ENCODE data around the gene UGT1A9.
"Not testable (repeated sequence)": the region's sequence is repeated elsewhere in the genome, so short reads cannot be mapped to it uniquely, and the experiment has no call there.

UGT1A9 gene

DNA sequence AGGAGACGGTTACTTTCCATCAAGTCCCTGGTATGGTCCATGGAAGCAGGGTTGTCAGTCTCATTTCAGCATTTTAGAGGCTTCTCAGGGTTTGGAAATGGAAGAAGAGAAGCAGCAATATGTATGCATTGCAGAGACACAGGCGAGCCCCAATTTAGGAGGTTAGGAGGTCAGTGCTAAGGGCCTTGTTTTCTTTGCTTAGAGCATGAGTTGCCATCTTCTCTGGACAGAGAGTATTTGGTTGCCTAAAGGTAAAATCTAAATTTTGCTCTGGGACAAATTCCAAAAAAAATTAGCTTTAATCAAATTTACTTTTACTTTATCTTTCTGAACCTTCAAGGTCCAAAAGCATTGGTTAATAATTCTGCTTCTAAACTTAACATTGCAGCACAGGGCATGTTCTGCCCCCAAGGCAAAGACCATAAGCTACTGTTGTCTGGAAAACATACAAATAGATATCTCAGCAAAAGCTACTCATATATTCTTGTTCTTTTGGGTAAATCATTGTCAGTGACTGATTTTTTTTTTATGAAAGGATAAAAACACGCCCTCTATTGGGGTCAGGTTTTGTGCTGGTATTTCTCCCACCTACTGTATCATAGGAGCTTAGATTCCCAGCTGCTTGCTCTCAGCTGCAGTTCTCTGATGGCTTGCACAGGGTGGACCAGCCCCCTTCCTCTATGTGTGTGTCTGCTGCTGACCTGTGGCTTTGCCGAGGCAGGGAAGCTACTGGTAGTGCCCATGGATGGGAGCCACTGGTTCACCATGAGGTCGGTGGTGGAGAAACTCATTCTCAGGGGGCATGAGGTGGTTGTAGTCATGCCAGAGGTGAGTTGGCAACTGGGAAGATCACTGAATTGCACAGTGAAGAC lies at the start of gene UGT1A9:
Gene UGT1A9 (plus strand): TSS at position 609 of the 872 bp plus-strand sequence. CDS start 37 bp downstream, at position 646.
- DNase-seq, result no peak
- TF ChIP-seq GATA1 (IDR thresholded peaks at IDR 0.05; ENCODE audit: low read depth, low read length) (no peak), POLR2A (IDR thresholded peaks at IDR 0.05; ENCODE audit: low read length) (no peak)

DNA sequence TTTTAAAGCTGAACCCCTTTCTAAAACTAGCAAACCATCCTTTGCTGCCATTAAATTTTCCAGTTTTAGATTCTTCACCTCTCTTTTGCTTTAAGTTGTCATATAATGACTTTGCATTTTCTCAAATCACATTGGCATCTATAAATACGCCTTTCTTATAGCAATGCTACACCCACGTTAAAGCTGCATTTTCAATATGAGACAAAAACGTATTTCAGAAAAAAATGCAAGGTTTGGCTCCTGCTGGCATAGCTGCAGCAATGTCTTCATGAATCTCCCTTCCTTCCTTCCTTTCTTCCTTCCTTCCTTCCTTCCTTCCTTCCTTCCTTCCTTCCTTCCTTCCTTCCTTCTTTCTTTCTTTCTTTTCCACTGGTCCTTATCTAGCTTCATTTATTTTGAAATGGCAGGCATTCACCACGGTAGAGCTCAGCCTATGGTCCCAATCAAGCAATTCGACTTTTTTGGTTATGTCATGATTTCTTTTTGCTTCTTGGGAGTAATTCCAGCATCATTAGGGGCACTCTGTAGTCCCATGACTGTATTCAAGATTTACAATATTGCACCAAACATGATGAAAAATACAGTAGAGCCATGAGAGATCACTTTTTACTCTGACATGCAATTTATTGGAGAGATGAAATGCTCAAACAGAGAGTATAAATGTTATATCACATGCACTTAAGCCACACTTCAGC lies 44.2 kb upstream of the UGT1A9 start:
- DNase-seq, result no peak
- TF ChIP-seq POLR2A (IDR thresholded peaks at IDR 0.05; ENCODE audit: low read length) (no peak), GATA1 (IDR thresholded peaks at IDR 0.05; ENCODE audit: low read depth, low read length) (no peak)

DNA sequence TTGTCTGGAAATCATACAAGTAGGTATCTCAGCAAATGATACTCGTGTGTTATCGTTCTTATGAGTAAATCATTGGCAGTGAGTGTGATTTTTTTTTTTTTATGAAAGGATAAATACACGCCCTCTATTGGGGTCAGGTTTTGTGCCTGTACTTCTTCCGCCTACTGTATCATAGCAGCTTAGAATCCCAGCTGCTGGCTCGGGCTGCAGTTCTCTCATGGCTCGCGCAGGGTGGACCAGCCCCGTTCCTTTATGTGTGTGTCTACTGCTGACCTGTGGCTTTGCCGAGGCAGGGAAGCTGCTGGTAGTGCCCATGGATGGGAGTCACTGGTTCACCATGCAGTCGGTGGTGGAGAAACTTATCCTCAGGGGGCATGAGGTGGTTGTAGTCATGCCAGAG lies 35.4 kb upstream of the UGT1A9 start, which contains the start of gene UGT1A10:
Gene UGT1A10 (plus strand): TSS at position 143 of the 400 bp plus-strand sequence. CDS start 75 bp downstream, at position 218.
- not testable (repeated sequence) for DNase-seq

DNA sequence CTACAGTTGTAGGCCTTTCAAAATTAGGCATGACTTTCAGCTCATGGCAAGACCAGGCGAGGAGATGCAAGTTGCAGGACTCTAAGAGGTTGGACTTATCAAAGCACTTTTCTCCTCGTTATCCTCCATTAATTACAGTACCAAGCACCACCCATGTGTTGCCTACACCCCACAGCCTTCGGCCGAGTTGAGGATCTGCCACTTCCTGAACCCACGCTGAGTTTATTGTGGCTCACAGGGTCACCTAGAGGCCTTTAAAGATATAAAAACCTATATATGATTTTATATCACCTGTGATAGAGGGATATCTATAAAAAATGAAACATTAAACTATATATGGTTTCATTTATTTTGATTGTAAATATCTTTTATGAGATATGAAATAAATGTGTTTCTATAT lies 32.9 kb upstream of the UGT1A9 start:
- TF ChIP-seq GATA1 (IDR thresholded peaks at IDR 0.05; ENCODE audit: low read depth, low read length), result no peak
- TF ChIP-seq POLR2A (IDR thresholded peaks at IDR 0.05; ENCODE audit: low read length), result no peak
- no peak for DNase-seq

DNA sequence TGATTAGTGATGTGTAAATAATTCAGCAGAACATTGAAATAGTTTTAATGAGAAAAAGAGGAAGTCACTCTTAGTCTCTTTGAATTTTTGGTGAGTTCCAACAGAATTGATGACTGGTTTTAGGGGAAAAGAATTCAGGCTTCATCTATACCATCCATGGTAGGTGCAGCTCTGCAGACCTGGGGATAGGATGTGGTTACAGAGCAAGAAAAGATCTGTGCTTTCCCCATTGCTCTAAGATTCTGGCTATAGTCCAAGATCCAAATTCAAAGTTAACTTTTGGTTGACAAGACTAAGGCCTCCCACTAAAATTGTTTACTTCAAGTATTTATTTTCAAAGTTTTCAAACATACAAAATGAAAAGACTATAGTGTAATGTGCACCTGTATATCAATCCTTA lies 31.8 kb upstream of the UGT1A9 start:
- DNase-seq, result no peak
- TF ChIP-seq POLR2A (IDR thresholded peaks at IDR 0.05; ENCODE audit: low read length), result no peak
- no peak for TF ChIP-seq GATA1 (IDR thresholded peaks at IDR 0.05; ENCODE audit: low read depth, low read length)

DNA sequence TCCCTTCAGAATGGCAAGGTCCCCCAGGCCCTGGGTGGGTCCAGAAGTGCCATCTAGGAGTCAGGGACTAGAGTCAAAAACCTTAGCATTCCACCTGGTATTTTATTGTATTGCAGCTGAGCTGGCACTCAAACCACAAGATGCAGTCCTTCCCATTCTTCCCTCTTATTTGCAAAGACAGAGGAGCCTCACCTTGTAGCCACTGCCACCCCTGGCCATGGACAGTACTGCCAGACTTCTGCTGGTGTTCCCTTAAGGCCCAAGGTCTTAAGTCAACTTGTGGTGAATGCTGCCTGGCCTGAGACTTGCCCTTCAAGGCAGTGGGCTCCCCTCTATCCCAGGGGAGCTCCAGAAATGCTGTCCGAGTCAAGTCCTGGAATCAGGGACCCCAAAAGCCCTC lies 28.6 kb upstream of the UGT1A9 start:
- DNase-seq, result peak; percentile 13 to 19
- no peak for TF ChIP-seq GATA1 (IDR thresholded peaks at IDR 0.05; ENCODE audit: low read depth, low read length)
- no peak for TF ChIP-seq POLR2A (IDR thresholded peaks at IDR 0.05; ENCODE audit: low read length)

DNA sequence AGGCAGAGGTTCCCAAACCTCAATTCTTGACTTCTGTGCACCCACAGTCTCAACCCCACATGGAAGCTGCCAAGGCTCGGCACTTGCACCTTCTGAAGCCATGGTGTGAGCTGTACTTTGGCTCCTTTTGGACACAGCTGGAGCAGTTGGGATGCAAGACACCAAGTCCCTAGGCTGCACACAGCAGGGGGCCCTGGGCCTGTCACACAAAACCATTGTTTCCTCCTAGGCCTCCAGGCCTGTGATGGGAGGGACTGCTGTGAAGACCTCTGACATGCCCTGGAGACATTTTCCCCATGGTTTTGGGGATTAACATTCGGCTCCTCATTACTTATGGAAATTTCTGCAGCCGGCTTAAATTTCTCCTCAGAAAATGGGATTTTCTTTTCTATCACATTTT lies 25.7 kb upstream of the UGT1A9 start:
- DNase-seq, result not testable (repeated sequence)

DNA sequence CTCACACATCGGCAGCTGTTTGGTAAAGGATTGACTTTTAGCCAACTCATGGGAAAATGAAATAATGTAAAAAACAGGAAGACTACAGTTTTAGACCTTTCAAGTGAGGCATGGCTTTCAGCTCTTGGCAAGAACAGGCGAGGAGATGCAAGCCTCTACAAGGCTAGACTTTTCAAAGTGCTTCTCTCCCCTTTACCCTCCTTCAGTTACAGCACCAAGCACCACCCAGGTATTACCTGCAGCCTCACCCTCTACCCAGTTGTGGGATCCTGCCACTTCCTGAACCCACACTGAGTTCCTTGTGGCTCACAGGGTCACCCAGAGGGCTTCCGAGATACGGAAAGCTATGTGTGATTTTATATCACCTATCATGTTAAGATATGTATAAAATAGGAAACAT lies 20.7 kb upstream of the UGT1A9 start:
- no peak for DNase-seq
- no peak for TF ChIP-seq POLR2A (IDR thresholded peaks at IDR 0.05; ENCODE audit: low read length)
- TF ChIP-seq GATA1 (IDR thresholded peaks at IDR 0.05; ENCODE audit: low read depth, low read length), result no peak

DNA sequence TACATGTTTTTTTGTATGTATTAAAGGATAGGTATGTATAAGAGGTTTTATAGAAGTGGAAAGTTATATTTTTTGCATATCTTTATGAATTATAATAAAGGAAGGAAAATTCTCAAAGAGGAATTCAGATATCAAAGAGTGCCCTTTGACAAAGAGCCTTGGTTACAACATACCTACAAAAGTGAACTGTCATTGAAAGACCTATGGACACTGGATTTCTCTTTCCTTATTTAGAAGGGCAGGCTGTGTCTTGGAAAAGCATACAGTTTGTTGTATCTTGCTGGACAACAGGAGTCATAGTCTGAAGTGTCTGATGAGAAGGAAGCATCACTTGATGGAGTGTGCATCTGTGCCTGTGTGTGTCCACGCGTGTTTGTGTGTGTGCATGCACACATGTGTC lies 20.3 kb upstream of the UGT1A9 start:
- TF ChIP-seq GATA1 (IDR thresholded peaks at IDR 0.05; ENCODE audit: low read depth, low read length) (no peak), POLR2A (IDR thresholded peaks at IDR 0.05; ENCODE audit: low read length) (no peak)
- no peak for DNase-seq

DNA sequence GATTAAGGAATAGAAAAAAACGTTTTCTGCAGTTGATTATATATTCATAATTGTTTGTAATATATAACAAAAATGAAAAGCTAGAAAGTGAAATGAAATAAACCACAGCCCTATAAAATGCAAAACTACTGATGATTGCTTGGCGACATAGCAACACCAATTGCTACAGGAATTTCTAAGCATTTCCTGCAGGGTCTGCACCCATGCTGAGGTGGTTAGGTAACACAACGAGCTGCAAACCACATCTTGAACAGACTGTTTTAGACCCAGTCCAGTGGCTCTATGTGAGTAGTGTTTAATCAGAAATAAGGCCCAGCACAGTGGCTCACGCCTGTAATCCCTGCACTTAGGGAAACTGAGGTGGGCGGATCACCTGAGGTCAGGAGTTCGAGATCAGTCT lies 17.2 kb upstream of the UGT1A9 start:
- TF ChIP-seq POLR2A (IDR thresholded peaks at IDR 0.05; ENCODE audit: low read length), result no peak
- TF ChIP-seq GATA1 (IDR thresholded peaks at IDR 0.05; ENCODE audit: low read depth, low read length), result no peak
- DNase-seq, result no peak

DNA sequence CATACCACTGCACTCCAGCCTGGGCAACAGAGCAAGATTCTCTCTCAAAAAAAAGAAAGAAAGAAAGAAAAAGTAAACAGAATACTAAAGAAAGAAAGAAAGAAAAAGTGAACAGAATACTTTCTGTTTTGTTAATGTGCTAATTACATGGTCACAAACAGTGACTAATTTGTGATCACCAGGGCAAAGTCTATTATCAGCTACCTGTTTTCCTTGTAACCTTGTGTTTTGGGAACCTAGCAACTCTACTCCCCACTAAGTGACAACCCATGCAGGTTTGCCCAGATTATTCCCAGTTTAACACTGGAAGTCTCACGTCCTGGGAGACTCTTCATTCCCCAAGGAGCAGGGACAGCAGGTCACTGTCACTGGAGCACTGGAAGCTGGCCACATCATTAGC lies 16.7 kb upstream of the UGT1A9 start:
- TF ChIP-seq GATA1 (IDR thresholded peaks at IDR 0.05; ENCODE audit: low read depth, low read length) (no peak), POLR2A (IDR thresholded peaks at IDR 0.05; ENCODE audit: low read length) (no peak)
- no peak for DNase-seq

DNA sequence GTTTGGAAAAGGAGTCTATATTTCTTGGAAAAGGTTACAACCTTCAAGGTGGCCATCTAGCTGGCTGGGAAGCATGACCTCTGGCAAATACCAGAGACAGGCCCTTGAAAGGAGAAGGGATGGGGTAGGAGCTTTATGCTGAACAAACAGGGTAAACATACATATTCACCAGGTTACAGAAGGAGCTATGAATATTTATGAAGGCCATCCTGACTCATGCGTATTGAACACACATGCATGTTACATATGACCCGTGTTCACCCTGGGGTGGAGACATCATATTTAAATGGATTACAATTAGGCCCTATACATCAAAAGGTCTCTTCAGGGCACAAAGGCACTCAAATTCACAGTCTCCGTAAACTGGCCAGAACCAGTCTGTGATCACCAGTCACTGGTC lies 15.8 kb upstream of the UGT1A9 start:
- not testable (repeated sequence) for DNase-seq

DNA sequence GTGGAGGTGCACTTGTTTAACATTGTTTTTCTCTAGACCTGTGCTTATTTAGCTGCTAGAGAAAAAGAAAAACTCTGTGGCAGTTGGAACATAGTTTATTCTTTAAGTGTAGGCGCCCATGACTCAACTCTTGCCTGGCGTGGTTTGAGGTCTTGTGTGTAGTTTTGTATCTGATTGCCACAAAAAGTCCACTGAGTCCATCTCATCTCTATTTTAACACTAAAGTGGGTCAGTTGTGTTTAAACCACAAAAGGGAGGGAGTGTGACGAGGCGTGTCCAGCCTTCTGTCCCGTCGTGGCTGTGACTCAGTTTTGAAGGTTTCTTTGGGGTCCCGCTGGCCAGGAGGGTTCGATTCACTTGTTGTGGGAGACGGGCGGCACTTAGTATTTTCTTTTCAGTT lies 15.3 kb upstream of the UGT1A9 start:
- TF ChIP-seq POLR2A (IDR thresholded peaks at IDR 0.05; ENCODE audit: low read length), result no peak
- TF ChIP-seq GATA1 (IDR thresholded peaks at IDR 0.05; ENCODE audit: low read depth, low read length), result no peak

DNA sequence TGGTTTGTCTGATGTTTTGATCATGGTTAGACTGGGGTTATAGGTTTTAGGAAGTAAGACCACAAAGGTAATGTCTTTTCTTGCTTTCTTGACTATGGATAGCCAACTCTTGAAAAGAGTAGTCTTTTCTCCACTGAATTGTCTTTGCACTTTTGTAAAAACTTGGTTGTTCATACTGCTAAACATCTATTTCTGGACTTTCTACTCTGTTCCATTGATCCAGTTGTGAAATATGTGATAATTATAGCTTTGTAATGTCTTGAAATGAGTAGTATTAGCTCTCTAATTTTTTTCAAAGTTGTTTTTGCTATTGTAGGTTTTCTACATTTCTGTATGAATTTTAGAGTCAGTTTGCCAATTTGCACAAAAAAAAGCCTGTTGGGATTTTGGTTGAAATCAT lies 13.1 kb upstream of the UGT1A9 start:
- DNase-seq, result no peak
- no peak for TF ChIP-seq GATA1 (IDR thresholded peaks at IDR 0.05; ENCODE audit: low read depth, low read length)
- no peak for TF ChIP-seq POLR2A (IDR thresholded peaks at IDR 0.05; ENCODE audit: low read length)

More for the DNA sequence above, 15.3 kb upstream of the UGT1A9 start:
- no peak for DNase-seq

DNA sequence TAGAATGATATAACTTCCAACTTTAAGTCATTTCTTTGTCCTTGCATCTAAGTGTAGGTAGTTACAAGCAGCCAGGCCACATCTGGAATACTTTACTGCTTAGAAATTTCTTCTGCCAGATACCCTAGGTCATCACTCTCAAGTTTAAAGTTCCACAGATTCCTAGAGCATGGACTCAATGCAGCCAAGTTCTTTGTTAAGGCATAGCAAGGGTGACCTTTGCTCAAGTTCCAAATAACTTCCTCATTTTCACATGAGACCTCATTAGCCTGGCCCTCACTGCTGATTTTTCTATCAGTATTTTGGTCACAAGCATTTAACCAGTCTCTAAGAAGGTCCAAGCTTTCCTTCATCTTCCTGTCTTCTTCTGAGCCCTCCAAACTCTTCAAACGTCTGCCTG lies 7.8 kb upstream of the UGT1A9 start:
- DNase-seq, result no peak
- no peak for TF ChIP-seq POLR2A (IDR thresholded peaks at IDR 0.05; ENCODE audit: low read length)
- TF ChIP-seq GATA1 (IDR thresholded peaks at IDR 0.05; ENCODE audit: low read depth, low read length), result no peak
